T-helper 17 cell (primary cell): Measurements from ENCODE around the gene RABGAP1L. TPM values are rescaled to one million over a fixed set of nuclear protein-coding genes. Genes with fewer than 3 reads are reported as not detected.
"Not testable (repeated sequence)": the region's sequence is repeated elsewhere in the genome, so short reads cannot be mapped to it uniquely, and the experiment has no call there.

Experiments
- ATAC-seq: fragments of 150-1000 bp; cut with Tn5 transposase; 2 replicates; pipeline ENCODE4 v1.10.0; 2021; ENCODE audit warnings: mild to moderate bottlenecking, moderate library complexity
- DNase-seq, 3 donors: peaks; one replicate each; pipeline versions ENCODE4 v3.0.0 to v3.0.0-alpha.2; 2020 to 2021
- H3K9me3 ChIP-seq: one replicate; pipeline ENCODE4 v1.7.0; 2013; ENCODE audit warnings: low read length, mild to moderate bottlenecking; ENCODE audit not compliant: control insufficient read depth, poor library complexity, severe bottlenecking
- H3K27ac Mint-ChIP-seq: one replicate; pipeline ENCODE4 v1.8.0; 2022; ENCODE audit warnings: mild to moderate bottlenecking, moderate library complexity, mixed read lengths
- H3K27me3 Mint-ChIP-seq: one replicate; pipeline ENCODE4 v1.8.0; 2022; ENCODE audit warnings: mixed read lengths
- H3K36me3 Mint-ChIP-seq: one replicate; pipeline ENCODE4 v1.8.0; 2022; ENCODE audit warnings: low read depth, mixed read lengths
- H3K4me1 Mint-ChIP-seq: one replicate; pipeline ENCODE4 v1.8.0; 2022; ENCODE audit warnings: mild to moderate bottlenecking, mixed read lengths
- H3K4me3 Mint-ChIP-seq: one replicate; pipeline ENCODE4 v1.8.0; 2022; ENCODE audit warnings: mild to moderate bottlenecking, moderate library complexity, mixed read lengths
- total RNA-seq, 4 donors: library from RNA in 2 of 4; stranded (reverse) in 2 of 4; gene quantifications; one replicate each; pipeline ENCODE4 v1.2.3 and lab custom pipeline; 2022 to 2026

RABGAP1L gene
- total RNA-seq, 2 donors from 2014 or later, result 112 to 120 TPM

DNA sequence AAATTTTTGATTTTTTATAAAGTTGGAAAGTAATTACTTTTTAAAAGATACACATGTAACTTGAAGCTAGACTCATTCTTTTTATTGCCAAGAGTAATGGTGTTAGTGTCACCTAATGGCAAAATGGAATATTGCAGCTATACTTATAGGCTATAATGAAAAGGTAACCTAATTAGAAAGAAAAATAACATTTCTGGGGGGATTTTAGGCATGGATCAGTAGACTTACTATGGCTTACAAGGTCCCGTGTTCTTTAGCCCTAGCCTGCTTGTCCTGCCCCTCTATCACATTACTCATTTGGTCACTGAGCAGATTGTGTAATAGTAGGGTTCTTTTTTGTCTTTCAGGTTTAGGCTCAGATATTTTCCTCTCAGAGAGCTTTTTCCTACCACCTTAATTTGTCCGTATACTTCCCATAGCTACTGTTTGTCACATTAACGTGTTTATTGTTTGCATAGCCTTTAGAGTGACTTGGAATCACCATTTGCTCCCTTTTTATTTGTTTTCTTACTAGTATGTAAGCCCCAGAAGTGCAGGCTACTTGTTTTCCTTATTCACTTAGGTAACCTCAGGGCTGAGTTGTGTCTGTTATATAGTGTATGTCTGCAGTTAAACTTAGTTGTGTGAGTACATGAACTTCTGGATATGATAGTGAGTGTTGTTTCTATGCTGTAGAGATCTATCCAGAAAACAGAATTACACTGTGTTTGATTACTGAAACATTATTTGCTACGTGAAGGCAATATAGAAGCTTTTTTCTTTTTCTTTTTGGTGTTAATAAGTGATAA, 58.7 kb downstream of the RABGAP1L start:
- Mint-ChIP-seq H3K4me3 (no peak overlapping the region), H3K27me3 (no peaks in the 10 kb centered on the region), H3K4me1 (peaks cover 3% of the 10 kb centered on the region), H3K36me3 (no peaks in the 10 kb centered on the region), H3K27ac (no peak overlapping the region)
- peaks cover 2% of the 10 kb centered on the region for H3K9me3 ChIP-seq
- DNase-seq (no peak), ATAC-seq (peak; percentile 75)

DNA sequence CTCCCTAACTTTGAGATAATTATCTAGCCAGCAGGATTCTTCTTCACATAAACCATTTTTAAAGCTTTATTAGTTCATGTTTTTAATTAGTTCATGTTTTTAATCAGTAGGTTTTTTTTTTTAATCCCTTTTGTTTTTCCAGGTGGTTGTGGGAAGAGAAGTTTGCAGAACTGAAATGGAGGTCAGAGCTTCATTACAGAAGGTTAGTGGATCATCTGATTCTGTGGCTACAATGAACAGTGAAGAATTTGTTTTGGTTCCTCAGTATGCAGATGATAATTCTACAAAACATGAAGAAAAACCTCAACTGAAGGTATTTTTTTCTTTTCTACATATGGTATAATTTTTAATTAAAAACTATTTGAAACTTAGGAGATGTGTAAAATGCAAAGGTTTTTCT, 59.7 kb downstream of the RABGAP1L start:
- Mint-ChIP-seq H3K4me1 (peaks cover 3% of the 10 kb centered on the region), H3K27me3 (no peaks in the 10 kb centered on the region), H3K36me3 (no peaks in the 10 kb centered on the region), H3K27ac (no peak overlapping the region), H3K4me3 (no peak overlapping the region)
- ATAC-seq, result no peak
- DNase-seq, result no peak
- peaks cover 2% of the 10 kb centered on the region for H3K9me3 ChIP-seq

DNA sequence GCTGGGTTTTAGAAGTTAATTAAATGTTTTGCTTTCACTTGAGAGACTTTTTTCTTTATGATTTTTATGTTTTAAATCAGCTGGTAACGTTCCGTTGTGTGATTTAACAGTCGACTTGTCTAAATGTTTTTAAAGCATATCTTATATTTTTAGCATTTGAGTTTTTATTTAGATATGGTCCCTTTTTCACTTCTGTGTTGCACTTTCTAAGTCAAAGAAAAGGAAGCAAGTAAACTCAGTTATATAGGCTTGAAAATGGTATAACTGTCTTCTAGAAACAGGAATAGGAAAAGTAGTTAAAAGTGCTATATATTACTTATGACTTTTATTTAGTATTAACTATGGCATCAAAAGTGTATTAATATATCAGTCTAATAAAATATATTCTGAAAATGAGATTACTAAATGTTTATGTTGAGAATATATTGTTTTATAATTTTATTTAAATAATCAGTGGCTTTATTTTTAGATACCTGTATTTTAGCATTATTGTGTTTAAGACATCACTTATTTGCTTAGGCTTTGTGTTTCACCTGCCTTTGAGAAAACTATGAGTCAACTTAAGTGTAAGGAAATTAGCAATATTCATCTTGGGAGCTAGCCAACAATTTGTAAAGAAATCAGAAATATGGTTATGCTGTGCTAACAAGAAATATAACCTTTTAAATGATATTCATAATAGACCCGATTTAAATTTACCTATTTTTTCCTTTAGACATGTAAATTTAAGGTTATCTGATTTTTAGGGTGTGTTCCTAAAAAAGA, 60.5 kb downstream of the RABGAP1L start:
- Mint-ChIP-seq H3K36me3 (no peaks in the 10 kb centered on the region), H3K4me1 (peaks cover 3% of the 10 kb centered on the region), H3K27ac (no peak overlapping the region), H3K4me3 (no peak overlapping the region), H3K27me3 (no peaks in the 10 kb centered on the region)
- ATAC-seq (no peak), DNase-seq (no peak)
- H3K9me3 ChIP-seq, result peaks cover 2% of the 10 kb centered on the region

- H3K36me3 Mint-ChIP-seq, result peaks cover 3% of the 10 kb centered on the region
- no peaks in the 10 kb centered on the region for H3K27me3 Mint-ChIP-seq
- H3K4me1 Mint-ChIP-seq, result peaks cover 9% of the 10 kb centered on the region
- no peak overlapping the region for H3K4me3 Mint-ChIP-seq
- H3K9me3 ChIP-seq, result peaks cover 2% of the 10 kb centered on the region
- H3K27ac Mint-ChIP-seq, result peak overlapping the region; percentile 21
- ATAC-seq (no peak), DNase-seq (no peak)
Measured at GRCh38 chr1:174221681-174222080, 62.4 kb downstream of the RABGAP1L start.

DNA sequence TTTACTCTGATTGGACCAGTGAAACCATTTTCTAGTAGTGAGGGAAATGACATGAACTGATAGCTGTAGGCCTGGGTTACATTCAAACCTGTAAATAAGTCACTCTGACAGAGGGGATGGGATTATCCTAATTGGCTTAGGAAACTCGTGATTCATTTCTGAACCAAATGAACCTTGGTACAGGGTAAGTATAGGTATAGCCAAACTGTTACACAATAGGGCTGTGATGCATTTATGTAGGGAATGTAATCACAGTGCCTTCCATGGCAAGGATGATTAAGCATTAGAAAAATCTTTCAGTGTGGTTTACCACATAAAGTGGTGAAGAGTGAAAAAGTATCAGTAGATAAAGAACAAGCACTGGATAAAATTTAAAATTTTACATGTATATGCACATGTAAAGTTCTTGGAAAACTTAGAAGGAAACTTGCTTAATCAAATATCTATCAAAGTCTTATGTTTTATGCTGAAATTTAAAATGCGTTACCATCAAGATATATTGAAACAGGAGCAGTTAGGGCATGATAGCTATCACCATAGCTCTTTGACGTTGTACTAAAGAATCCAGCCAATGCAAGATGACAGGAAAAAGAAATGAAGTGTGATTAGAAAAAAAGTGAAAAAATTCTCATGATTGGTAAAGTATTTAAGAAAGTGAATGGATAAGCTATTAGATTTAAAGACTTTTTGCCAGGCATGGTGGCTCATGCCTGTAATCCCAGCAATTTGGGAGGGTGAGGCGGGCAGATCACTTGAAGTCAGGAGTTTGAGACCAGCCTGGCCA, 63.0 kb downstream of the RABGAP1L start:
- Mint-ChIP-seq H3K27ac (peak overlapping the region; percentile 21), H3K27me3 (no peaks in the 10 kb centered on the region), H3K36me3 (peaks cover 3% of the 10 kb centered on the region), H3K4me3 (no peak overlapping the region), H3K4me1 (peaks cover 9% of the 10 kb centered on the region)
- ATAC-seq (no peak), DNase-seq (no peak)
- peaks cover 2% of the 10 kb centered on the region for H3K9me3 ChIP-seq

- H3K9me3 ChIP-seq, result no peaks in the 10 kb centered on the region
- Mint-ChIP-seq H3K4me3 (no peak overlapping the region), H3K36me3 (peaks cover 5% of the 10 kb centered on the region), H3K27ac (peak overlapping the region; percentile 2), H3K27me3 (no peaks in the 10 kb centered on the region), H3K4me1 (peaks cover 13% of the 10 kb centered on the region)
- ATAC-seq, result no peak
- DNase-seq, result no peak
Measured at GRCh38 chr1:174224641-174225040, 65.3 kb downstream of the RABGAP1L start.

DNA sequence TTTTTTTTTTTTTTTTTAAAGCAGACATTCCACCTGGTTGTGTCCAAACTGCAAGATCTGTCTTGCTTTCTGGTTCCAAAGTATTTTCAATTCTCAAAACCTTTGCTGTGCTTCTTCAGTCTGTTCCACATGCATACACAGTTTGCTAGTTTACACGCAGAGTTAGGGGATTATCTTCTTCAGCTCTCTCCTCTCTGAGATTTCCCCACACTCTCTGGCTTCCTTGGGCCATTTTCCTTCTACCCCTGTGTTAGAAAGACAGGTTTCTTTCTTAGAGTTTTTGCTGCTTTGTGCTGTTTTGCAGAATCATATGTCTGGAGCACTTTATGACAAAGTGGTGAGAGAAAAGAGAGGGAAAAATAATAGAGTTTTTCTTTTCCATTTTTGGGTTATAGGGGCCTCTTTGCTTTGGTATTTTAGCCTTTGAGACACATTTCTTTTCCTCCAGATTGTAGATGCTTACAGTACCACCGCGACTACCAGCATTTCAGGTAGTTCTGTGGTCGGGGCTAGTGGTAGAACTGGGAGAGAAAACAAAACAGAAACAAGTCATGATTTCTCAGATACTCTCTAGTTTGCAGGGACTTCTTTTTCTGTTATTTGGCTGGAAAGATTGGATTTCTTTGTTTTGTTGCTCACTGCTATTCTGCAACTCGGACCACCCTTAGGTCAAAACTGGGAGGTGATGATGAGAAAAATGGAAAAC, 66.3 kb downstream of the RABGAP1L start:
- H3K27ac Mint-ChIP-seq, result peak overlapping the region; percentile 53
- H3K4me3 Mint-ChIP-seq, result no peak overlapping the region
- DNase-seq, result no peak
- H3K27me3 Mint-ChIP-seq, result no peaks in the 10 kb centered on the region
- H3K4me1 Mint-ChIP-seq, result peaks cover 13% of the 10 kb centered on the region
- ATAC-seq, result no peak
- H3K9me3 ChIP-seq, result no peaks in the 10 kb centered on the region
- peaks cover 5% of the 10 kb centered on the region for H3K36me3 Mint-ChIP-seq

DNA sequence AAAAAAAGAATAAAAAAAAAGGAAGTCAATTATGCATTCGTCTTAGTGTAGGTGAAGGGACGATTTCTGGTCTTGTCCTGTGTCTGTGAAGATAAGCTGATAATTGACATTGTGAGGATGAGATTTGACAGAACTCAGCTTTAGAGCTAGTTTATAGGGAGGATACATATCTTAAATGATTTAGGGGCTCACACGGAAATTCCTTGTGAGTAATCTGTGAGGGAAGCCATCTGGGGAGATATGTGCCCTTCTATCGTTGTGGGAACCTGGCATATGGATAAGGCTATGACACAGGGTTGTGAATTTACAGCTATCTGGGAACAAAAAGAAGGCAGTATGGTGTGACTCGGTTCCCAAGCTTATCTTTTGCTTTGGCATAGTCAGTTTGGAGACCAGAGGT, 71.1 kb downstream of the RABGAP1L start:
- ATAC-seq, result no peak
- Mint-ChIP-seq H3K36me3 (peaks cover 11% of the 10 kb centered on the region), H3K4me3 (no peak overlapping the region), H3K4me1 (peaks cover 8% of the 10 kb centered on the region), H3K27ac (no peak overlapping the region), H3K27me3 (no peaks in the 10 kb centered on the region)
- no peak for DNase-seq
- no peaks in the 10 kb centered on the region for H3K9me3 ChIP-seq

DNA sequence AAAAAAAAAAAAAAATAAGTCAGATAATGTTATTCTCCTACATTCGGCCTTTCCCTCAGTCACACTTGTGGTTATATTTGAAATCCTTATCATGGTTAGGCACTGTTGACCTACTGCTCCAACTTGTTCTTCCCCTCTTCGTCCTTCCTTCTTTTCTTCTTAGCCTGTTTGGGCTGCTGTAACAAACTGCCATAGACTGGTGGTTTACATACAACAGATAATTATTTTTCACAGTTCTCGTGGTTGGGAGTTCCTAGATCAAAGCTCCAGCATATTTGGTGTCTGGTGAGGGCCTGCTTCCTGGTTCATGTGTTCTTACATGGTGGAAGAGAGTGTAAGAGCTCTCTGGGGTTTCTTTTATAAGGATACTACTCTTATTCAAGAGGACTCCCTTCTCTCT, 73.4 kb downstream of the RABGAP1L start:
- H3K4me1 Mint-ChIP-seq, result peaks cover 3% of the 10 kb centered on the region
- no peak for ATAC-seq
- H3K9me3 ChIP-seq, result no peaks in the 10 kb centered on the region
- no peak overlapping the region for H3K4me3 Mint-ChIP-seq
- no peak overlapping the region for H3K27ac Mint-ChIP-seq
- H3K36me3 Mint-ChIP-seq, result peaks cover 9% of the 10 kb centered on the region
- no peaks in the 10 kb centered on the region for H3K27me3 Mint-ChIP-seq
- no peak for DNase-seq

GRCh38 chr1:174238845-174239501, 79.7 kb downstream of the RABGAP1L start:
- H3K4me1 Mint-ChIP-seq, result peaks cover 11% of the 10 kb centered on the region
- peaks cover 11% of the 10 kb centered on the region for H3K36me3 Mint-ChIP-seq
- not testable (repeated sequence) for H3K4me3 Mint-ChIP-seq, H3K9me3 ChIP-seq, H3K27me3 Mint-ChIP-seq, DNase-seq, ATAC-seq
- H3K27ac Mint-ChIP-seq, result peak overlapping the region; percentile 3

DNA sequence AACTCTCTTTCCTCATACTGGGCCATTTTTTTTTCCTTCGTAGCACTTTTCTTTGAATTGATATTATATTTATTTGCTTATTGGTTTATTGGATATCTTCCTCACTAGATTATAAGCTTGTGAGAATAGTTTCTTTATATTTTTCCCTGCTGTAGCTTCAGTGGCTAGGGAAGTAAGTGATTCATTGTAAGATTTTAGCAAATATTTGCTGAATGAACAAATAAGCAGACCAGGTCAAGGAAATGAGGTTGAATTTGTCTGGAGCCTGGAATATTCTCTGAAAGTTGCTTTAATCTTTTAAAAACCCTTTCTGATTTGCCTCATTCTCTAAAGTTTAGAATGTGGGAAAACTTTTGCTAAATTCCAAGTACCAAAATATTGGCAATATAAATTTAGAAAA, 80.2 kb downstream of the RABGAP1L start:
- H3K27ac Mint-ChIP-seq, result peak overlapping the region; percentile 3
- no peaks in the 10 kb centered on the region for H3K9me3 ChIP-seq
- H3K4me1 Mint-ChIP-seq, result peaks cover 11% of the 10 kb centered on the region
- peaks cover 11% of the 10 kb centered on the region for H3K36me3 Mint-ChIP-seq
- DNase-seq (no peak), ATAC-seq (no peak)
- H3K4me3 Mint-ChIP-seq, result no peak overlapping the region
- H3K27me3 Mint-ChIP-seq, result no peaks in the 10 kb centered on the region

GRCh38 chr1:174242856-174243255, 83.5 kb downstream of the RABGAP1L start:
- H3K9me3 ChIP-seq, result no peaks in the 10 kb centered on the region
- Mint-ChIP-seq H3K36me3 (peaks cover 12% of the 10 kb centered on the region), H3K27ac (no peak overlapping the region), H3K4me1 (peaks cover 15% of the 10 kb centered on the region), H3K4me3 (no peak overlapping the region), H3K27me3 (no peaks in the 10 kb centered on the region)
- ATAC-seq (no peak), DNase-seq (no peak)
